Panc1 (cell line): ENCODE measurements around the gene SLC43A1.

Experiments
- POLR2AphosphoS5 ChIP-seq: IDR thresholded peaks from 2 replicates; pipeline ENCODE4 v1.6.1; 2012; ENCODE audit warnings: mild to moderate bottlenecking, low read depth, low read length, moderate library complexity
- SIN3A ChIP-seq: IDR thresholded peaks from 2 replicates; pipeline ENCODE4 v1.6.1; 2012; ENCODE audit warnings: low read depth, mild to moderate bottlenecking, low read length, moderate library complexity, borderline replicate concordance; ENCODE audit not compliant: insufficient read depth
- TCF7L2 ChIP-seq: IDR thresholded peaks from 2 replicates; pipeline ENCODE4 v1.6.1; 2011; ENCODE audit warnings: mild to moderate bottlenecking, low read depth, low read length, inconsistent platforms
- TF ChIP-seq, protein P1 (sequence below): fragments of 450-650 bp; IDR thresholded peaks from 2 replicates; pipeline ENCODE4 v1.5.1; 2017; ENCODE audit warnings: mild to moderate bottlenecking
- TF ChIP-seq, protein P2 (sequence below), 2 experiments: IDR thresholded peaks; 2 replicates each; pipeline ENCODE4 v1.6.1; 2011 to 2012; ENCODE audit warnings: low read depth in 2 of 2, control low read depth in 1 of 2, low read length in 1 of 2, mild to moderate bottlenecking in 1 of 2, moderate library complexity in 1 of 2; ENCODE audit not compliant: insufficient read depth in 1 of 2

DNA sequence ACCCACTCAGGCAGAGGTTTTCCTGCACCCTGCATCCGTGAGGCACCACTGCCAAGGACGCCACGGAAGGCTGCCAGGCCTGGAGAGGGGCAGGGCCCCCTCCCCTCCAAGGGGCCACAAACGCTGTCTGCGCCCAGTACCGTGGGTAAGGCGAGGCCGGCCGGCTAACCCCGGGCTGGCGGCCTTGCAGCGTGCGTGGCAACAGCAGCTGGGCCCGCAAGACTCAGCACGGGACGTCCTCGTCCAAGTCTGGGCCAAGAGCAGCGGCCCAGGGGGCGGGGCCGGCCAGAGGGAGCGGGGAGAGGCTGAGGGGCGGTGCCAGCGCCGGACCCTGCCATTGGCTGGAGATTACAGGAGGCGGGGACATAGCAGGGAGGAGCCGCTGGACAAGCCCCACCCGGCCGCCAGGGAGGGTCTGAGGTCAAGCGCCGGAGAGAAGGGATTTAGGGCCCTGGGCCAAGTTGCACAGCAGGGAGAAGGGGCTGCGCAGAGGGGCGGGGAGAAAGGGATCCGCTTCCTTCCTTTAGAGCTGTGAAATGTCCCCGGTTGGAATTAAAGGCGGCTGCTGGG, 16.0 kb downstream of the SLC43A1 start:
- TF ChIP-seq, protein P1, sequence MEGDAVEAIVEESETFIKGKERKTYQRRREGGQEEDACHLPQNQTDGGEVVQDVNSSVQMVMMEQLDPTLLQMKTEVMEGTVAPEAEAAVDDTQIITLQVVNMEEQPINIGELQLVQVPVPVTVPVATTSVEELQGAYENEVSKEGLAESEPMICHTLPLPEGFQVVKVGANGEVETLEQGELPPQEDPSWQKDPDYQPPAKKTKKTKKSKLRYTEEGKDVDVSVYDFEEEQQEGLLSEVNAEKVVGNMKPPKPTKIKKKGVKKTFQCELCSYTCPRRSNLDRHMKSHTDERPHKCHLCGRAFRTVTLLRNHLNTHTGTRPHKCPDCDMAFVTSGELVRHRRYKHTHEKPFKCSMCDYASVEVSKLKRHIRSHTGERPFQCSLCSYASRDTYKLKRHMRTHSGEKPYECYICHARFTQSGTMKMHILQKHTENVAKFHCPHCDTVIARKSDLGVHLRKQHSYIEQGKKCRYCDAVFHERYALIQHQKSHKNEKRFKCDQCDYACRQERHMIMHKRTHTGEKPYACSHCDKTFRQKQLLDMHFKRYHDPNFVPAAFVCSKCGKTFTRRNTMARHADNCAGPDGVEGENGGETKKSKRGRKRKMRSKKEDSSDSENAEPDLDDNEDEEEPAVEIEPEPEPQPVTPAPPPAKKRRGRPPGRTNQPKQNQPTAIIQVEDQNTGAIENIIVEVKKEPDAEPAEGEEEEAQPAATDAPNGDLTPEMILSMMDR: no peak
- TF ChIP-seq, protein P2, sequence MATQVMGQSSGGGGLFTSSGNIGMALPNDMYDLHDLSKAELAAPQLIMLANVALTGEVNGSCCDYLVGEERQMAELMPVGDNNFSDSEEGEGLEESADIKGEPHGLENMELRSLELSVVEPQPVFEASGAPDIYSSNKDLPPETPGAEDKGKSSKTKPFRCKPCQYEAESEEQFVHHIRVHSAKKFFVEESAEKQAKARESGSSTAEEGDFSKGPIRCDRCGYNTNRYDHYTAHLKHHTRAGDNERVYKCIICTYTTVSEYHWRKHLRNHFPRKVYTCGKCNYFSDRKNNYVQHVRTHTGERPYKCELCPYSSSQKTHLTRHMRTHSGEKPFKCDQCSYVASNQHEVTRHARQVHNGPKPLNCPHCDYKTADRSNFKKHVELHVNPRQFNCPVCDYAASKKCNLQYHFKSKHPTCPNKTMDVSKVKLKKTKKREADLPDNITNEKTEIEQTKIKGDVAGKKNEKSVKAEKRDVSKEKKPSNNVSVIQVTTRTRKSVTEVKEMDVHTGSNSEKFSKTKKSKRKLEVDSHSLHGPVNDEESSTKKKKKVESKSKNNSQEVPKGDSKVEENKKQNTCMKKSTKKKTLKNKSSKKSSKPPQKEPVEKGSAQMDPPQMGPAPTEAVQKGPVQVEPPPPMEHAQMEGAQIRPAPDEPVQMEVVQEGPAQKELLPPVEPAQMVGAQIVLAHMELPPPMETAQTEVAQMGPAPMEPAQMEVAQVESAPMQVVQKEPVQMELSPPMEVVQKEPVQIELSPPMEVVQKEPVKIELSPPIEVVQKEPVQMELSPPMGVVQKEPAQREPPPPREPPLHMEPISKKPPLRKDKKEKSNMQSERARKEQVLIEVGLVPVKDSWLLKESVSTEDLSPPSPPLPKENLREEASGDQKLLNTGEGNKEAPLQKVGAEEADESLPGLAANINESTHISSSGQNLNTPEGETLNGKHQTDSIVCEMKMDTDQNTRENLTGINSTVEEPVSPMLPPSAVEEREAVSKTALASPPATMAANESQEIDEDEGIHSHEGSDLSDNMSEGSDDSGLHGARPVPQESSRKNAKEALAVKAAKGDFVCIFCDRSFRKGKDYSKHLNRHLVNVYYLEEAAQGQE (IDR thresholded peaks at IDR 0.05; ENCODE audit: insufficient read depth in 1 of 2, low read depth in 2 of 2, low read length in 1 of 2): no peak
- no peak for TF ChIP-seq POLR2AphosphoS5
- no peak for TF ChIP-seq SIN3A
- no peak for TF ChIP-seq TCF7L2
